ENCODE data around the gene CTIF. TPM values are rescaled to one million over a fixed set of nuclear protein-coding genes. Genes with fewer than 3 reads are reported as not detected.

The CTIF gene
- total RNA-seq, 4 donors from 2014 or later, result 72.2 to 137 (median 86.5) TPM

- H3K27ac ChIP-seq, result no peak overlapping the region
- H3K9me3 ChIP-seq, result no peaks in the 10 kb centered on the region
- H3K4me3 ChIP-seq, result no peak overlapping the region
- DNase-seq (ENCODE audit: low spot score in 2 of 2), result no peak
- TF ChIP-seq CTCF (IDR thresholded peaks at IDR 0.05) (no peak), EP300 (IDR thresholded peaks at IDR 0.05) (no peak), POLR2A (IDR thresholded peaks at IDR 0.05) (no peak)
- H3K4me1 ChIP-seq, result peaks cover 0 to 24% (median 0%) of the 10 kb centered on the region in 4 donors
- H3K36me3 ChIP-seq, result no peaks in the 10 kb centered on the region
- WGBS, 2 donors, result 94 to 96% methylated on average over 4 of the region's 4 CpGs
- H3K27me3 ChIP-seq, result no peaks in the 10 kb centered on the region
Measured at GRCh38 chr18:48891721-48892120, 352.9 kb downstream of the CTIF start.

DNA sequence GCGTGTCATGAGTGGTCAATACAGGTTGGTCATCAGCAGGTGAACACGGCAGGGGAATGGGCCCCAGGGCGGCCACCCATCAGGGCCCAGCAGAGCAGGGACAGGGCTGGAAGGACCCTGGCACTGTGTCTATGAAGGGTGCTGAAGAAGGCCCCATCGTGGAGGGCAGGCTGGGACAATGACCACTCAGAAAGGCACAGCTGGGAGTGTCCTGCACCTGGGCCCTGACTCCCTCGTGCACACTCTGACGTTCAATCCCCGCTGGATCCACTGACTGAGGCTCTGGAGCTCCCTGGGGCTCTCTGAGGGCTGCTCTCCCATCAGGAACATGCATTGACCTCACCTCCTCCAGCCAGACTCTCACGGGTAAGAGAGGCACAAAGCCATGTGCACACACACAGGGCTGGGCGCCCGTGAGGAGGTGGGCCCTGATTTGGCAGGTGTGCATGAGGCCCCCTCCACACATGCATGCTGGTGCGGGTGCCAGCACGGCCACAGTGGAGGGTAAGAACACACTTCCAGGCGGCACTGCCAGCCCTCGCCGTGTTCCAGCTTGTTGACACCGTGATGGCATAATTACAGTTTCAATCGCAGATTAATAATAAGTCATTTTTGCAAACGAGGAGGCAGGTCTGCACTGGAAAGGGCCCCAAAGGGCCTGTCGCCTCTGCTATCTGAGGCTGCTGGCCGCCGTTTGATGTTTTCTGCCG, 353.5 kb downstream of the CTIF start:
- WGBS, 2 donors, result 88 to 92% methylated on average over 15 to 22 of the region's 22 CpGs
- H3K27me3 ChIP-seq, result no peaks in the 10 kb centered on the region
- H3K36me3 ChIP-seq, result no peaks in the 10 kb centered on the region
- H3K27ac ChIP-seq, result no peak overlapping the region
- DNase-seq (ENCODE audit: low spot score in 2 of 2), result no peak
- H3K9me3 ChIP-seq, result no peaks in the 10 kb centered on the region
- H3K4me1 ChIP-seq, result peaks cover 0 to 28% (median 2%) of the 10 kb centered on the region in 4 donors
- TF ChIP-seq EP300 (IDR thresholded peaks at IDR 0.05) (no peak), POLR2A (IDR thresholded peaks at IDR 0.05) (no peak), CTCF (IDR thresholded peaks at IDR 0.05) (no peak)
- H3K4me3 ChIP-seq, result no peak overlapping the region

- Histone ChIP-seq H3K9me3 (no peaks in the 10 kb centered on the region), H3K36me3 (no peaks in the 10 kb centered on the region), H3K27ac (no peak overlapping the region), H3K27me3 (no peaks in the 10 kb centered on the region), H3K4me1 (peaks cover 0 to 33% (median 3%) of the 10 kb centered on the region in 4 donors), H3K4me3 (no peak overlapping the region)
- no peak for DNase-seq (ENCODE audit: low spot score in 2 of 2)
- no peak for TF ChIP-seq POLR2A (IDR thresholded peaks at IDR 0.05)
- TF ChIP-seq CTCF (IDR thresholded peaks at IDR 0.05), result no peak
- TF ChIP-seq EP300 (IDR thresholded peaks at IDR 0.05), result no peak
- 73 to 74% methylated on average over 14 of the region's 14 CpGs for WGBS, 2 donors
Measured at GRCh38 chr18:48893061-48893607, 354.3 kb downstream of the CTIF start.

GRCh38 chr18:48893608-48894600, 355.1 kb downstream of the CTIF start:
- H3K4me3 ChIP-seq, result no peak overlapping the region
- WGBS, 2 donors, result 74 to 80% methylated on average over 19 to 24 of the region's 25 CpGs
- TF ChIP-seq EP300 (IDR thresholded peaks at IDR 0.05) (no peak), POLR2A (IDR thresholded peaks at IDR 0.05) (no peak), CTCF (IDR thresholded peaks at IDR 0.05) (no peak)
- peaks cover 0 to 33% (median 3%) of the 10 kb centered on the region in 4 donors for H3K4me1 ChIP-seq
- no peak for DNase-seq (ENCODE audit: low spot score in 2 of 2)
- H3K27me3 ChIP-seq, result no peaks in the 10 kb centered on the region
- H3K27ac ChIP-seq, result no peak overlapping the region
- H3K9me3 ChIP-seq, result no peaks in the 10 kb centered on the region
- no peaks in the 10 kb centered on the region for H3K36me3 ChIP-seq
